ENCODE measurements around the gene ANXA2.
"Not testable (repeated sequence)": the region's sequence is repeated elsewhere in the genome, so short reads cannot be mapped to it uniquely, and the experiment has no call there.

The ANXA2 gene

GRCh38 chr15:60408463-60408981 is 10.7 kb upstream of the ANXA2 start:
- no peak for DNase-seq (ENCODE audit: low read depth)

GRCh38 chr15:60407415-60407805 is 9.6 kb upstream of the ANXA2 start:
- DNase-seq (ENCODE audit: low read depth), result no peak

- DNase-seq (ENCODE audit: low read depth), result no peak
Measured at GRCh38 chr15:60406513-60407414, 9.0 kb upstream of the ANXA2 start.

GRCh38 chr15:60405399-60405798 is 7.6 kb upstream of the ANXA2 start:
- DNase-seq (ENCODE audit: low read depth), result no peak

- not testable (repeated sequence) for DNase-seq (ENCODE audit: low read depth)
Measured at GRCh38 chr15:60404351-60404750, 6.6 kb upstream of the ANXA2 start.

- no peak for DNase-seq (ENCODE audit: low read depth)
Measured at GRCh38 chr15:60400944-60401343, 3.2 kb upstream of the ANXA2 start.

- DNase-seq (ENCODE audit: low read depth), result no peak
Measured at GRCh38 chr15:60399931-60400330, 2.1 kb upstream of the ANXA2 start.

- DNase-seq (ENCODE audit: low read depth), result no peak
Measured at GRCh38 chr15:60399246-60399915, 1.6 kb upstream of the ANXA2 start.

- DNase-seq (ENCODE audit: low read depth), result no peak
Measured at GRCh38 chr15:60396958-60397771, 621 bp downstream of the ANXA2 start.

GRCh38 chr15:60396560-60396957 is 1.2 kb downstream of the ANXA2 start:
- DNase-seq (ENCODE audit: low read depth), result no peak

- DNase-seq (ENCODE audit: low read depth), result no peak
Measured at GRCh38 chr15:60396100-60396499, 1.7 kb downstream of the ANXA2 start.

- DNase-seq (ENCODE audit: low read depth), result no peak
Measured at GRCh38 chr15:60395276-60396011, 2.3 kb downstream of the ANXA2 start.

- no peak for DNase-seq (ENCODE audit: low read depth)
Measured at GRCh38 chr15:60394689-60395097, 3.1 kb downstream of the ANXA2 start.

GRCh38 chr15:60392986-60393790 is 4.6 kb downstream of the ANXA2 start:
- no peak for DNase-seq (ENCODE audit: low read depth)

- DNase-seq (ENCODE audit: low read depth), result no peak
Measured at GRCh38 chr15:60392601-60392985, 5.2 kb downstream of the ANXA2 start.

- DNase-seq (ENCODE audit: low read depth), result no peak
Measured at GRCh38 chr15:60391722-60392315, 6.0 kb downstream of the ANXA2 start.

GRCh38 chr15:60390871-60391501 is 6.8 kb downstream of the ANXA2 start:
- no peak for DNase-seq (ENCODE audit: low read depth)

GRCh38 chr15:60390231-60390630 is 7.6 kb downstream of the ANXA2 start:
- DNase-seq (ENCODE audit: low read depth), result no peak

- DNase-seq (ENCODE audit: low read depth), result no peak
Measured at GRCh38 chr15:60389261-60390077, 8.3 kb downstream of the ANXA2 start.
